Measurements from ENCODE around the gene TPCN1.
A peak's percentile ranks its signal among the peaks of the same experiment; 100 is the strongest.

Gene TPCN1

DNA sequence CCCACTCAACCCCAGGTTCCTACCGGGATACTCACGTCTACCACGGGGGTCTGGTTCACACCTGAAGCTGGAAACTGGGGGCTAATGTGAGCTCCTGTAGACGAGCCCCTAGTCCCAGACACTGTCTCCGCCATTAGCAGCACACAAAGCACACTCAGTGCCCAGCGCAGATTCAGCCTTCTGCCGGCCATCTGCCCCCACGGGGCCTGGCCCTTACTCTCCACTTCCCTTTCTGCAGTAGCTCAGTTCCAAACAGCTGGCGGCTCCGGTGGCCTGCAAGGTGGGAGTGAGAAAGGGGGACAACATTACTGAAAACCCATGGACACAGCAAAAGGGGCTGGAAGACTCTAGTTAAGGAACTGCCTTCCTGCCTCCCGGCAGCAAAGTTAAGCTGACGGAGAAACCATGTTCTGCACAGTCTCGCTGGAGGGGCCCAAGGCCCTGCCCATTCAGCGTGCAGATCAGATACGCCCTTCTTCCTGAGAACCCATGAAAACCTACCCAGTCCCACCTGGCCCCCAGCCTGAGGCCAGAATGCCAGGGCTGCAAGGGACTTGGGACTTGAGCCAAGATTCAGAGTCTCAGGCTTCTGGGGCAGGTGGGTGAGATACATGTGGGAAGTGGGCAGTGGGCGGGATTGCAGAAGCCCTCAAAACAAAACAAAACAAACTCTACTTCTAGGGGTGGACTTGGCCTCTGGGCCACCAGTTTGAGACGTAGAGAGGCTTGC lies 111.6 kb downstream of the TPCN1 start:
- H3K4me1 ChIP-seq (ENCODE audit: control insufficient read depth, insufficient read depth, low read length): no peaks in the 10 kb centered on the region
- no peak overlapping the region for H3K9ac ChIP-seq (ENCODE audit: low read depth, low read length)
- no peak overlapping the region for H3K4me3 ChIP-seq (ENCODE audit: low read depth, low read length)
- H3K27me3 ChIP-seq (ENCODE audit: control insufficient read depth, insufficient read depth, low read length): peaks cover 8% of the 10 kb centered on the region
- H3K9me3 ChIP-seq (ENCODE audit: control insufficient read depth, insufficient read depth, low read length): no peaks in the 10 kb centered on the region
- peaks cover 6% of the 10 kb centered on the region for H3K36me3 ChIP-seq (ENCODE audit: control insufficient read depth, insufficient read depth, low read length)

DNA sequence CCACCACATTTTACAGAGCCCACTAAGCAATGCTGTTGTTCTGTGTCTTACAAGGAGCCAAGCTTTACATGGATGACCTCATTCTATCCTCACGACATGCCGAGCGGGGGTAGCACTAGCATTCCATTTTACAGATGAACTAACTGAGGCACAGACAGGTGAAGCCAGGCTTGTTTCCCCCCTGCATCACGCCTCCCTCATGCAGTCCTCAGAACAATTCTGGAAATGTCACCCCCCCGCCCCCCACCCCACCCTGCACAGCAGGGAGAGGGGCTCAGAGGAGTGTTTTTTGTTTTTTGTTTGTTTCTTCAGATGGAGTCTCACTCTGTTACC lies 112.1 kb downstream of the TPCN1 start:
- Histone ChIP-seq H3K36me3 (ENCODE audit: control insufficient read depth, insufficient read depth, low read length) (peaks cover 6% of the 10 kb centered on the region), H3K4me3 (ENCODE audit: low read depth, low read length) (no peak overlapping the region), H3K9ac (ENCODE audit: low read depth, low read length) (no peak overlapping the region), H3K9me3 (ENCODE audit: control insufficient read depth, insufficient read depth, low read length) (no peaks in the 10 kb centered on the region), H3K4me1 (ENCODE audit: control insufficient read depth, insufficient read depth, low read length) (no peaks in the 10 kb centered on the region), H3K27me3 (ENCODE audit: control insufficient read depth, insufficient read depth, low read length) (peaks cover 8% of the 10 kb centered on the region)

DNA sequence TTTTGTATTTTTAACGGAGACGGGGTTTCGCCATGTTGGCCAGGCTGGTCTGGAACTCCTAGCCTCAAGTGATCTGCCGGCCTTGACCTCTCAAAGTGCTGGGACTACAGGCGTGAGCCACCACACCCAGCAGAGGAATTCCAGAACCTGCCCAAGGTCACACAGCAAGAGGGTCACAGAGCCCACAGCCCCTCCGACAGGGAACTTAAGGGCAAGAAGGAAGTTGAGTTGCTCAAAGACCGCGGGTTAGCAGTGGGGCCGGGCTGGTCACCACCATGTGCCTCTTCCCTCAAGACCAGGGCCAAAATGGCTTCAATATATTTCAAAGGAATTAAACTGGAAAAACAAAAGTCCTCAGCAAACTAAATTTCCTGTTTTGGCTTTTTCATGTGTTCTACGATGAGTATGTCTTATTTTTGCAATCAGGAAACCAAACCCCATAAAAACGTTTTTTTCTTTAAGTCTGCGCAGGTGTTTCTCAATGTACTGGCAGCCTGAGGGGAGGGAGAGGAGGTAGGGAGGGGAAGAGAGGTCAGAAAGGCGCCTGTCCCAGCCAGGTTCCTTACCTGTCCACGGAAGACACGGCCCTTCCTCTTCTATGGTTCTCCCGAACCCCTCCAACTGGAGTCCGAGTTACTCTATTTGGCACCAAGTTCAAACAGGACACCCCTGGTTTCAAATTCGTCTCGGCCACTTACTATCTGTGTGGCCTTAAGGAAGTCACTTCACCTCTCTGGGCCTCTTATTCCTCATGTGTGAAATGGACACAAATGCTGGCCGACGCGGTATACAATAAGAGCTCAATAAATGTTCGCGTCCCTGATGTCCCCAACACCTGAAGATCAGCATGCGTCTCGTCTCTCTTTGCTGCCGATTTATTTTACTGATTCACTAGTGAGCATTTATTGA lies 112.9 kb downstream of the TPCN1 start:
- peaks cover 6% of the 10 kb centered on the region for H3K36me3 ChIP-seq (ENCODE audit: control insufficient read depth, insufficient read depth, low read length)
- H3K4me3 ChIP-seq (ENCODE audit: low read depth, low read length): peak overlapping the region; percentile 52
- H3K4me1 ChIP-seq (ENCODE audit: control insufficient read depth, insufficient read depth, low read length): no peaks in the 10 kb centered on the region

DNA sequence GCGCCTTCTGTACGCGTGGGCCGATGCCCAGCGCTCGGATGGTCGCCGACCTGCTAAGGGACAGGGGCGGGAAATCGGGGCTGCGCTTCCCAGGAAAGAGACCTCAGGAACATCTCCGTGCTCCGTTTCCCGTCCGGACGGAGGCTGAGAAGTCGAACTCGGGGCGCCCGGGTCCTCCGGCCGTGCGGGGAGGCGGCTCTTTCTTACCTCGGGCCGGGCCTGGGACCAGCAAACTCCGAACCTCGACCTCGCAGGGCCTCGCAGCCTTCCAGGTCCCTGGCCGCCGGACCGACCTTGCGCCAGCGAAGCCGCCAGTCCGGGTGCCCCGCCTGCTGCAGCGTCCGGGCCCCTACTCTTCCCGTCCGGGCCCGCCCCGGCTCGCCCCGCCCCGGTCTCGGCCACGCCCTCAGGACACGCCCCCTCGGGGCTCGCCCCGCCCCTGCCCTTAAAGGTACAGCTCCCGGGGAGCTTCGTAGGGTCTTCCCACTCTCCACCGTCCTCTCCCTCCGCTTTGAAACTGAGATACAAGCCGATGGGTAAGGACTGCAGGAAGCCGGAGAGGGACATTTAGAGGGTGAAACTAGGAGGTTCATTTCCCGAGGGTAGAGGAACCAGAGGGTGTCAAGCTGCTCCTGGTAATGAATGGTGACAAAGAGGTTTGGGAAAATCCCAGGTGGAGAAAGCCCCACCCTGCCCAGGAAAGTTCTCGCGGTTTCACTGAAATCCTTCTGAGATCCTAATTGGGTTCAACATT lies 113.7 kb downstream of the TPCN1 start, which contains the start of gene SLC8B1:
TSS of gene SLC8B1 (minus strand) at position 324 of the 754 bp plus-strand sequence. CDS start 2,231 bp downstream, outside the sequence.
- no peak within 1 kb of the TSS for H3K9ac ChIP-seq (ENCODE audit: low read depth, low read length)
- peaks cover 6% of the 10 kb centered on the region for H3K36me3 ChIP-seq (ENCODE audit: control insufficient read depth, insufficient read depth, low read length)
- H3K4me3 ChIP-seq (ENCODE audit: low read depth, low read length): peak within 1 kb of the TSS; percentile 52
- peaks cover 8% of the 10 kb centered on the region for H3K27me3 ChIP-seq (ENCODE audit: control insufficient read depth, insufficient read depth, low read length)
- no peaks in the 10 kb centered on the region for H3K9me3 ChIP-seq (ENCODE audit: control insufficient read depth, insufficient read depth, low read length)
- H3K4me1 ChIP-seq (ENCODE audit: control insufficient read depth, insufficient read depth, low read length): no peaks in the 10 kb centered on the region

More for the DNA sequence above, 112.9 kb downstream of the TPCN1 start:
- H3K9ac ChIP-seq (ENCODE audit: low read depth, low read length): no peak overlapping the region
- no peaks in the 10 kb centered on the region for H3K9me3 ChIP-seq (ENCODE audit: control insufficient read depth, insufficient read depth, low read length)
- H3K27me3 ChIP-seq (ENCODE audit: control insufficient read depth, insufficient read depth, low read length): peaks cover 8% of the 10 kb centered on the region

DNA sequence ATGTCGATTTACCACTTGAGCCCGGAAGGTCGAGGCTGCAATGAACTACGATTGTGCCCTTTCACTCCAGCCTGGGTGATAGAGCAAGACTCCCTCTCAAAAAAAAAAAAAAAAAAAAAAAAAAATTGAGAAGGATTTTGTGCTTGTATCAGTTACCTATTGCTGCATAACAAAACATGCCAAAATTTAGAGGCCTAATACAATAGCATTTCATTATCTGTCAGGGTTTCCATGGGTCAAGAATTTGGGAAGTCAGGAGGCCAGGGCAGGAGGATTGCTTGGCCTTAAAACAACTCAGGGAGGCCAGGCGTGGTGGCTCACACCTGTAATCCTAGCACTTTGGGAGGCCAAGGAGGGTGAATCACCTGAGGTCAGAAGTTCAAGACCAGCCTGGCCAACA lies 118.3 kb downstream of the TPCN1 start:
- H3K36me3 ChIP-seq (ENCODE audit: control insufficient read depth, insufficient read depth, low read length): no peaks in the 10 kb centered on the region
- H3K9ac ChIP-seq (ENCODE audit: low read depth, low read length): no peak overlapping the region
- H3K4me1 ChIP-seq (ENCODE audit: control insufficient read depth, insufficient read depth, low read length): no peaks in the 10 kb centered on the region
- H3K9me3 ChIP-seq (ENCODE audit: control insufficient read depth, insufficient read depth, low read length): no peaks in the 10 kb centered on the region
- peaks cover under 1% of the 10 kb centered on the region for H3K27me3 ChIP-seq (ENCODE audit: control insufficient read depth, insufficient read depth, low read length)
- no peak overlapping the region for H3K4me3 ChIP-seq (ENCODE audit: low read depth, low read length)

DNA sequence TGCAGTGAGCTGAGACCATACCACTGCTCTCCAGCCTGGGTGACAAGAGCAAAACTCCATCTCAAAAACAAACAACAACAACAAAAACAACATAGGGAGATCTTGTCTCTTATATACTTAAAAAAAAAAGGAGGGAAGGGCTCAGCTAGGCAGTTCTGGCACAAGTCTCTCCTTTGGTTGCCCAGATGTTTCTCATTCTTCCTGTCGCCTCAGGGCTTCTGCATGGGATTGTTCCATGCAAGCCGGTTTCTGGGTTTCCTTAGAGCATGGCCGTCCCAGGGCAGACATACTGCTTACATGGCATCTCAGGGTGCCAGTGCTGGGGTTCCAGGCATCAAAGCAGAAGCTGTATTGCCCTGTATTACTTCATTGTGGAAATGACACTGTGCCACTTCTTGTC lies 118.8 kb downstream of the TPCN1 start:
- H3K4me3 ChIP-seq (ENCODE audit: low read depth, low read length): no peak overlapping the region
- no peaks in the 10 kb centered on the region for H3K9me3 ChIP-seq (ENCODE audit: control insufficient read depth, insufficient read depth, low read length)
- H3K36me3 ChIP-seq (ENCODE audit: control insufficient read depth, insufficient read depth, low read length): no peaks in the 10 kb centered on the region
- no peaks in the 10 kb centered on the region for H3K4me1 ChIP-seq (ENCODE audit: control insufficient read depth, insufficient read depth, low read length)
- H3K9ac ChIP-seq (ENCODE audit: low read depth, low read length): no peak overlapping the region
- no peaks in the 10 kb centered on the region for H3K27me3 ChIP-seq (ENCODE audit: control insufficient read depth, insufficient read depth, low read length)

DNA sequence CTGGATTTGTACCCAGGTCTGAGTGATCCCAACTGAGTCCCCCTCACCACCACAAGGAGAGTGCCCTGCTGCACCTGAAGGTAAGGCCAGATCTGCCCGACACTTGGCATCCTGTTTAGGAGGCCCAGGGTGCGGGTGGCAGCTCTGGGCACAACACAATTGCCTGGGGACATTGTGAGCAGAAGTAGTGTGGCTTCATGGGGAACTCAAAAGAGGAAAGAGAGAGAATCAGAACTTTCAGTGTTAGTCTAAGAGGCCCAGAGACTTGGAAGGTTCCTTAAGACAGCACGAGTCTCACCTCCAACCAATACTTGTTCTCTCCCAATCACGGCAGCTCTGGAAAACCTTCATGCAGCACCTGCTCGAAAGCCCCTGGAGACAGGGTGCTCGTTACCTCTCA lies 120.3 kb downstream of the TPCN1 start:
- H3K9me3 ChIP-seq (ENCODE audit: control insufficient read depth, insufficient read depth, low read length): no peaks in the 10 kb centered on the region
- no peaks in the 10 kb centered on the region for H3K36me3 ChIP-seq (ENCODE audit: control insufficient read depth, insufficient read depth, low read length)
- H3K4me1 ChIP-seq (ENCODE audit: control insufficient read depth, insufficient read depth, low read length): no peaks in the 10 kb centered on the region
- H3K9ac ChIP-seq (ENCODE audit: low read depth, low read length): no peak overlapping the region
- H3K4me3 ChIP-seq (ENCODE audit: low read depth, low read length): no peak overlapping the region
- no peaks in the 10 kb centered on the region for H3K27me3 ChIP-seq (ENCODE audit: control insufficient read depth, insufficient read depth, low read length)

DNA sequence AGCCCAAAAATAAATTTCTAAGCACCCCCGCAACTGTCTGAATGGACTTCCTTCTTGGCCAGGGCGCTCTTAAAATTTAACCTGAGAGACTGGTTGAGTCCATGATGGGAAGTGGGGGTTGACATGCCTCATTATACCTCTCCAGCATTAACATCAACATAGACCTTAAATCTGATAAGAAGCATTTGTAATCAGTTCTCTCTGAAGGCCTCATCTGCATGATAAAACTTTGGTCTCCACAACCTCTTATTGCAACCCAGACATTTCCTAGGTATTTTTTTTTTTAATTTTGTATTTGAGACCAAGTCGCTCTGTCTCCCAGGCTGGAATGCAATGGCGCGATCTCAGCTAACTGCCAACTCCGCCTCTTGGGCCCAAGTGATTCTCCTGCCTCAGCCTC lies 124.1 kb downstream of the TPCN1 start:
- Histone ChIP-seq H3K4me3 (ENCODE audit: low read depth, low read length) (no peak overlapping the region), H3K9me3 (ENCODE audit: control insufficient read depth, insufficient read depth, low read length) (no peaks in the 10 kb centered on the region), H3K4me1 (ENCODE audit: control insufficient read depth, insufficient read depth, low read length) (no peaks in the 10 kb centered on the region), H3K27me3 (ENCODE audit: control insufficient read depth, insufficient read depth, low read length) (no peaks in the 10 kb centered on the region), H3K36me3 (ENCODE audit: control insufficient read depth, insufficient read depth, low read length) (no peaks in the 10 kb centered on the region), H3K9ac (ENCODE audit: low read depth, low read length) (no peak overlapping the region)

DNA sequence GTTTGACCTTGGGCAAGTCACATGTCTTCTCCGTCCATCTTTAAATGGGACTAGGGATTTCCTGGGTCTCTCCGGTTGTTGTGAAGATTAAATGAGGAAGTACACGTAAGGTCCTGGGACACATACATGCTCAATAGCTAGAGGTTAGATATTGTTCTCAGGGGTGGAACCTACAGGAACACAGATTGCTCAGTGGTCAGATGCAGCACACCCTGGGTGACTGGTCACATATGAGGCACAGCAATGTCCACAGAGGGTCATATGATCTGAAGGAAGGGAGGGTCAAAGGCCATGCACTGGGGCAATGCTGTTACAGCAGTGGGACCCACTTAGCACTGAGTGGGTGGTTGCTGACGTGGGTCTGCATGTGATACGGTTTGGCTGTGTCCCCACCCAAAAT lies 125.1 kb downstream of the TPCN1 start:
- Histone ChIP-seq H3K4me3 (ENCODE audit: low read depth, low read length) (no peak overlapping the region), H3K9ac (ENCODE audit: low read depth, low read length) (no peak overlapping the region), H3K36me3 (ENCODE audit: control insufficient read depth, insufficient read depth, low read length) (no peaks in the 10 kb centered on the region), H3K4me1 (ENCODE audit: control insufficient read depth, insufficient read depth, low read length) (no peaks in the 10 kb centered on the region), H3K27me3 (ENCODE audit: control insufficient read depth, insufficient read depth, low read length) (no peaks in the 10 kb centered on the region), H3K9me3 (ENCODE audit: control insufficient read depth, insufficient read depth, low read length) (no peaks in the 10 kb centered on the region)

DNA sequence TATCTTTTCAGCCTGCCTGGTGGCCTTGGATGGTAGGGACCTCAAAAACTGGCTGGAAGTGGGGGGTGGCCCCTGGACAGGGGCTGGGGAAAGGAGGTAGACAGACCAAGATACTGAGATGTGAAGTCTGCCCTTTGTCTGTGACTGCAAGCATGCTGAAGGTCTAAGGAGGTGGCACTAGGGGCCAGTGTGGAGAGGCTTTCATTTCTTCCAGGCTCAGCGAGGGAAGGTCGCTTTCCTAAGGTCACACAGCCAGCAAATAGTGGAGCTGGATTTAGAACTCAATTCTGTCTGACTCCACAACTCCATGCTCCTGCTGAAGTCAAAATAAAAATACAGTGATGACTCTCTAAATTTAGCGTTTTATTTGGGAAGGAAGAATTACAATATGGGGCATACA lies 125.8 kb downstream of the TPCN1 start:
- Histone ChIP-seq H3K4me3 (ENCODE audit: low read depth, low read length) (no peak overlapping the region), H3K4me1 (ENCODE audit: control insufficient read depth, insufficient read depth, low read length) (no peaks in the 10 kb centered on the region), H3K27me3 (ENCODE audit: control insufficient read depth, insufficient read depth, low read length) (no peaks in the 10 kb centered on the region), H3K9me3 (ENCODE audit: control insufficient read depth, insufficient read depth, low read length) (no peaks in the 10 kb centered on the region), H3K36me3 (ENCODE audit: control insufficient read depth, insufficient read depth, low read length) (no peaks in the 10 kb centered on the region), H3K9ac (ENCODE audit: low read depth, low read length) (no peak overlapping the region)

DNA sequence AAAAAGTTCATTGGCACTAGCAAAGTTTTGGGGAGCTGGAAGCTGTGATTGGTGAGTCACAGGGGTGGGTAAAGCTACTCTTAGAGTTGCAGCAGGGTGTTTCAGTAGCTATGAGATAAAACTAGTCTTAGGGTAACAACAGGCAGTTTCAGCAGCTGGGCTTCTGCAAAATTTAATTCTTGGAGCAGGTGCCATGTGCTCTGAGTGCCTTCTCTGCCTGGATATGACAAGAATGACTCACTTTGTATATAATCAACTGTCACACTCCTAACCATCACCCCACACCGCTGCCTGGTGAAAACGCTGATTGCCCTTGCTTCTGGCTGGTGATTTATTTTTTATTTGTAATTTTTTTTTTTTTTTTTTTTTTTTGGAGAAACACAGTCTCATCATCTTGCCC lies 126.6 kb downstream of the TPCN1 start:
- H3K4me3 ChIP-seq (ENCODE audit: low read depth, low read length): no peak overlapping the region
- no peaks in the 10 kb centered on the region for H3K27me3 ChIP-seq (ENCODE audit: control insufficient read depth, insufficient read depth, low read length)
- no peaks in the 10 kb centered on the region for H3K9me3 ChIP-seq (ENCODE audit: control insufficient read depth, insufficient read depth, low read length)
- no peak overlapping the region for H3K9ac ChIP-seq (ENCODE audit: low read depth, low read length)
- no peaks in the 10 kb centered on the region for H3K4me1 ChIP-seq (ENCODE audit: control insufficient read depth, insufficient read depth, low read length)
- H3K36me3 ChIP-seq (ENCODE audit: control insufficient read depth, insufficient read depth, low read length): no peaks in the 10 kb centered on the region
